ENCODE measurements around the gene NFIC.

NFIC gene

GRCh38 chr19:3511506-3512251 lies 145.3 kb downstream of the NFIC start (continued):
- TF ChIP-seq ESRRG (CRISPR knock-in tag; IDR thresholded peaks at IDR 0.05) = no peak

GRCh38 chr19:3512562-3513228 lies 146.3 kb downstream of the NFIC start:
- TF ChIP-seq BACH2 (CRISPR knock-in tag; IDR thresholded peaks at IDR 0.05; ENCODE audit: borderline replicate concordance) (no peak), GLIS3 (CRISPR knock-in tag; IDR thresholded peaks at IDR 0.05) (no peak), ARNTL (CRISPR knock-in tag; IDR thresholded peaks at IDR 0.05; ENCODE audit: borderline replicate concordance, low read depth) (no peak), CSRNP3 (CRISPR knock-in tag; IDR thresholded peaks at IDR 0.05) (no peak), ESRRG (CRISPR knock-in tag; IDR thresholded peaks at IDR 0.05) (no peak), PPARA (CRISPR knock-in tag; IDR thresholded peaks at IDR 0.05; ENCODE audit: borderline replicate concordance) (no peak), TCF4 (CRISPR knock-in tag; IDR thresholded peaks at IDR 0.05; ENCODE audit: borderline replicate concordance) (no peak), PATZ1 (CRISPR knock-in tag; IDR thresholded peaks at IDR 0.05; ENCODE audit: borderline replicate concordance) (no peak), ZNF70 (CRISPR knock-in tag; IDR thresholded peaks at IDR 0.05) (no peak), RARB (CRISPR knock-in tag; IDR thresholded peaks at IDR 0.05) (no peak), POU6F1 (CRISPR knock-in tag; IDR thresholded peaks at IDR 0.05; ENCODE audit: borderline replicate concordance, low read depth) (no peak), SNAI2 (CRISPR knock-in tag; IDR thresholded peaks at IDR 0.05) (no peak), ZNF565 (CRISPR knock-in tag; conservative IDR thresholded peaks at IDR 0.05; ENCODE audit: low read depth) (no peak), CSDC2 (CRISPR knock-in tag; IDR thresholded peaks at IDR 0.05) (no peak), CREB5 (CRISPR knock-in tag; IDR thresholded peaks at IDR 0.05; ENCODE audit: low read depth) (no peak), ZFP30 (CRISPR knock-in tag; IDR thresholded peaks at IDR 0.05) (no peak), TOX (CRISPR knock-in tag; IDR thresholded peaks at IDR 0.05; ENCODE audit: borderline replicate concordance) (no peak), ZFP3 (CRISPR knock-in tag; IDR thresholded peaks at IDR 0.05) (no peak)
- ATAC-seq = no peak

- no peak for ATAC-seq
- TF ChIP-seq BACH2 (CRISPR knock-in tag; IDR thresholded peaks at IDR 0.05; ENCODE audit: borderline replicate concordance) (no peak), TOX (CRISPR knock-in tag; IDR thresholded peaks at IDR 0.05; ENCODE audit: borderline replicate concordance) (no peak)
These were observed 147.1 kb downstream of the NFIC start for GRCh38 chr19:3513229-3514140.

GRCh38 chr19:3514930-3515329 lies 148.5 kb downstream of the NFIC start:
- TF ChIP-seq ZFP3 (CRISPR knock-in tag; IDR thresholded peaks at IDR 0.05) (no peak), OSR1 (CRISPR knock-in tag; IDR thresholded peaks at IDR 0.05) (no peak), ESRRG (CRISPR knock-in tag; IDR thresholded peaks at IDR 0.05) (no peak), TCF4 (CRISPR knock-in tag; IDR thresholded peaks at IDR 0.05; ENCODE audit: borderline replicate concordance) (no peak), CSRNP3 (CRISPR knock-in tag; IDR thresholded peaks at IDR 0.05) (no peak)
- ATAC-seq = no peak
